H9 (cell line): ENCODE results near the gene PTPRN2. TPM values are rescaled to one million over a fixed set of nuclear protein-coding genes. Genes with fewer than 3 reads are reported as not detected.

ENCODE experiments used
- DNase-seq: peaks from one replicate; pipeline ENCODE4 v3.0.0-alpha.2; 2017
- H2AFZ ChIP-seq: one replicate; pipeline ENCODE4 v1.6.1; 2013; ENCODE audit warnings: mild to moderate bottlenecking, low read length, control low read depth, moderate library complexity
- H2AK5ac ChIP-seq: 2 replicates; pipeline ENCODE4 v1.6.1; 2013; ENCODE audit warnings: low read length, control low read depth, mixed read lengths; ENCODE audit not compliant: insufficient read length
- H2BK120ac ChIP-seq: one replicate; pipeline ENCODE4 v1.6.1; 2013; ENCODE audit warnings: low read depth, mild to moderate bottlenecking, low read length, control low read depth, inconsistent platforms; ENCODE audit not compliant: poor library complexity, severe bottlenecking
- H2BK12ac ChIP-seq: 2 replicates; pipeline ENCODE4 v1.6.1; 2013; ENCODE audit warnings: low read length, control low read depth, mixed read lengths, low read depth; ENCODE audit not compliant: insufficient read length
- H2BK15ac ChIP-seq: 2 replicates; pipeline ENCODE4 v1.6.1; 2013; ENCODE audit warnings: low read depth, low read length, control low read depth
- H2BK20ac ChIP-seq: one replicate; pipeline ENCODE4 v1.6.1; 2013; ENCODE audit warnings: low read depth, mild to moderate bottlenecking, low read length, control low read depth, inconsistent platforms; ENCODE audit not compliant: poor library complexity, severe bottlenecking
- H2BK5ac ChIP-seq: 2 replicates; pipeline ENCODE4 v1.6.1; 2013; ENCODE audit warnings: low read length, control low read depth, mixed read lengths; ENCODE audit not compliant: insufficient read length
- H3K14ac ChIP-seq: 2 replicates; pipeline ENCODE4 v1.6.1; 2013; ENCODE audit warnings: low read length, control low read depth; ENCODE audit not compliant: insufficient read depth
- H3K18ac ChIP-seq: 2 replicates; pipeline ENCODE4 v1.6.1; 2013; ENCODE audit warnings: low read depth, mild to moderate bottlenecking, mixed read lengths, low read length, control low read depth; ENCODE audit not compliant: insufficient read length
- H3K23ac ChIP-seq: 2 replicates; pipeline ENCODE4 v1.6.1; 2013; ENCODE audit warnings: low read length, control low read depth, mixed read lengths, low read depth; ENCODE audit not compliant: insufficient read length
- H3K23me2 ChIP-seq: 2 replicates; pipeline ENCODE4 v1.6.1; 2013; ENCODE audit warnings: low read depth, mild to moderate bottlenecking, mixed read lengths, low read length, control low read depth; ENCODE audit not compliant: insufficient read length, poor library complexity, severe bottlenecking
- H3K27ac ChIP-seq: 2 replicates; pipeline ENCODE4 v1.5.1; 2013; ENCODE audit warnings: low read length, control low read depth, mixed read lengths, low read depth; ENCODE audit not compliant: insufficient read length
- H3K27me3 ChIP-seq: 2 replicates; pipeline ENCODE4 v1.6.1; 2013; ENCODE audit warnings: low read length, control low read depth, inconsistent platforms; ENCODE audit not compliant: insufficient read depth
- H3K4ac ChIP-seq: 2 replicates; pipeline ENCODE4 v1.6.1; 2013; ENCODE audit warnings: low read depth, mild to moderate bottlenecking, control low read depth, inconsistent platforms, low read length, moderate library complexity
- H3K4me1 ChIP-seq: 2 replicates; pipeline ENCODE4 v1.6.1; 2013; ENCODE audit warnings: low read length, control low read depth, inconsistent platforms; ENCODE audit not compliant: insufficient read depth
- H3K4me2 ChIP-seq: 2 replicates; pipeline ENCODE4 v1.6.1; 2013; ENCODE audit warnings: low read length, control low read depth, mixed read lengths; ENCODE audit not compliant: insufficient read length, insufficient read depth
- H3K56ac ChIP-seq: 2 replicates; pipeline ENCODE4 v1.6.1; 2013; ENCODE audit warnings: low read depth, mild to moderate bottlenecking, mixed read lengths, low read length, control low read depth; ENCODE audit not compliant: insufficient read length
- H3K79me1 ChIP-seq: 2 replicates; pipeline ENCODE4 v1.6.1; 2013; ENCODE audit warnings: low read depth, mild to moderate bottlenecking, moderate library complexity, low read length, control low read depth, inconsistent platforms; ENCODE audit not compliant: insufficient read depth, poor library complexity, severe bottlenecking
- H3K79me2 ChIP-seq: 2 replicates; pipeline ENCODE4 v1.6.1; 2013; ENCODE audit warnings: low read length, control low read depth, inconsistent platforms; ENCODE audit not compliant: insufficient read depth
- H3K9ac ChIP-seq: 2 replicates; pipeline ENCODE4 v1.6.1; 2013; ENCODE audit warnings: low read length, control low read depth, mixed read lengths; ENCODE audit not compliant: insufficient read length; ENCODE audit errors: extremely low read depth
- H3K9me3 ChIP-seq: one replicate; pipeline ENCODE4 v1.6.1; 2013; ENCODE audit warnings: low read depth, low read length, inconsistent platforms; ENCODE audit not compliant: control insufficient read depth
- H3T11ph ChIP-seq: one replicate; pipeline ENCODE4 v1.6.1; 2013; ENCODE audit warnings: mild to moderate bottlenecking, low read length, control low read depth, inconsistent platforms
- H4K20me1 ChIP-seq: one replicate; pipeline ENCODE4 v1.6.1; 2013; ENCODE audit not compliant: control insufficient read depth, insufficient read length, insufficient read depth
- H4K5ac ChIP-seq: 2 replicates; pipeline ENCODE4 v1.6.1; 2013; ENCODE audit warnings: low read depth, mild to moderate bottlenecking, mixed read lengths, low read length, control low read depth; ENCODE audit not compliant: insufficient read length
- H4K8ac ChIP-seq: replicated peaks from 2 replicates; pipeline ENCODE4 v1.6.1; 2013; ENCODE audit warnings: low read length, control low read depth, mixed read lengths, low read depth; ENCODE audit not compliant: insufficient read length
- H4K91ac ChIP-seq: 2 replicates; pipeline ENCODE4 v1.6.1; 2013; ENCODE audit warnings: low read depth, mild to moderate bottlenecking, moderate library complexity, mixed read lengths, low read length, control low read depth; ENCODE audit not compliant: insufficient read length
- H3K27ac Mint-ChIP-seq, 3 experiments: 2 replicates in 2 of 3; 3 replicates in 1 of 3; pipeline ENCODE4 v1.8.0; 2020 to 2021; ENCODE audit warnings: mixed read lengths in 3 of 3, mild to moderate bottlenecking in 1 of 3, moderate library complexity in 1 of 3
- H3K27me3 Mint-ChIP-seq: 2 replicates; pipeline ENCODE4 v1.8.0; 2021; ENCODE audit warnings: low read depth, mild to moderate bottlenecking, moderate library complexity, mixed read lengths
- H3K36me3 Mint-ChIP-seq, 3 experiments: 2 replicates in 2 of 3; 3 replicates in 1 of 3; pipeline ENCODE4 v1.8.0; 2020 to 2021; ENCODE audit warnings: low read depth in 3 of 3, mixed read lengths in 3 of 3; ENCODE audit not compliant: insufficient read depth in 1 of 3
- H3K4me1 Mint-ChIP-seq, 2 experiments: 2 replicates each; pipeline ENCODE4 v1.8.0; 2020; ENCODE audit warnings: mixed read lengths in 2 of 2
- H3K4me3 Mint-ChIP-seq, 2 experiments: 2 replicates in 1 of 2; 3 replicates in 1 of 2; pipeline ENCODE4 v1.8.0; 2020 to 2021; ENCODE audit warnings: mild to moderate bottlenecking in 2 of 2, mixed read lengths in 2 of 2, moderate library complexity in 1 of 2
- H3K9me3 Mint-ChIP-seq, 2 experiments: 2 replicates in 1 of 2; 3 replicates in 1 of 2; pipeline ENCODE4 v1.8.0; 2020; ENCODE audit warnings: mild to moderate bottlenecking in 2 of 2, mixed read lengths in 2 of 2, moderate library complexity in 1 of 2
- WGBS: extraction: QIAGEN DNeasy Blood & Tissue Kit; methylation state at CpG from one replicate; pipeline ENCODE4 v1.1.7; 2013; ENCODE audit warnings: missing lambda C conversion rate, low lambda C conversion rate, mixed read lengths; ENCODE audit not compliant: insufficient read length; ENCODE audit errors: extremely low coverage; 5-methylcytosine and 5-hydroxymethylcytosine counted together
- total RNA-seq: library from RNA; stranded (reverse); gene quantifications from 2 replicates; pipeline ENCODE4 v1.2.1, GENCODE V29; 2021
- TF ChIP-seq, protein P1 (sequence below): fragments of 200-600 bp; sonication (generic); conservative IDR thresholded peaks from 3 replicates; pipeline ENCODE4 v1.8.0; 2021; ENCODE audit warnings: antibody characterized with exemption, mild to moderate bottlenecking

The PTPRN2 gene
- total RNA-seq, 1 experiment from 2014 or later = 5.2 TPM

DNA sequence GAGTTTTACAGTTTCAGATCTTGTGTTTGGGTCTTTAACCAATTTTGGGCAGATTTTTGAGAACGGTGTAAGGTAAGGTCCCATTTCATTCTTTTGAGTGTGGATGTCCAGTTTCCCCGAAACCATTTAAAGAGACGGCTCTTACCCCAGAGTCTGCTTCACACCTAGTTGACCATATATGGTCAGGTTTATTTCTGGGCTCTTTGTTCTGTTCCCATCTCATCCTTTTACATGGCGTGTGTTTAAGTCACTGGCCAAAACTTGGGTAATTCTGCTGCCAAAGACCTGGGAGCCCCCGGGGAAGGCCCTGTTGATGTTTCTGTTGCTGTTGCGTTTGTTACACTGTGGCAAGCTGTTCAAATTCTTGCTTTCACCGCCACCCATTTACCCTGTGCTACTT is 120.1 kb downstream of the PTPRN2 start:
- Histone ChIP-seq H4K8ac (no peak overlapping the region), H3K79me2 (no peaks in the 10 kb centered on the region), H3K18ac (peak overlapping the region; percentile 90), H2BK15ac (no peak overlapping the region), H2AK5ac (no peak overlapping the region), H2BK5ac (peak overlapping the region; percentile 41), H4K91ac (no peak overlapping the region), H3K9me3 (no peaks in the 10 kb centered on the region), H3K27ac (peak overlapping the region; percentile 72), H3K27me3 (no peaks in the 10 kb centered on the region), H3K4me1 (peaks cover 19% of the 10 kb centered on the region; the same call in 1 of the 2 replicates), H3K14ac (peak overlapping the region; percentile 79; the same call in 1 of the 2 replicates), H3K23me2 (no peaks in the 10 kb centered on the region), H4K5ac (no peak overlapping the region), H3K4ac (no peak overlapping the region), H2BK120ac (peak overlapping the region; percentile 50), H2AFZ (no peak overlapping the region), H3K4me2 (no peak overlapping the region), H2BK12ac (no peak overlapping the region), H2BK20ac (peak overlapping the region; percentile 49), H4K20me1 (no peaks in the 10 kb centered on the region), H3T11ph (peak overlapping the region; percentile 95), H3K79me1 (no peaks in the 10 kb centered on the region), H3K23ac (no peak overlapping the region), H3K56ac (no peak overlapping the region), H3K9ac (no peak overlapping the region)
- Mint-ChIP-seq H3K9me3 (peaks cover 6 to 9% of the 10 kb centered on the region in 2 experiments; a peak in 3 of 5 replicates), H3K27me3 (peaks cover 2% of the 10 kb centered on the region; the same call in 1 of the 2 replicates), H3K4me1 (peaks cover 47 to 48% of the 10 kb centered on the region in 2 experiments), H3K27ac (peak overlapping the region; percentile 10 to 97 (median 90); a peak in 5 of 7 replicates), H3K36me3 (peaks cover 0 to 9% (median 3%) of the 10 kb centered on the region in 3 experiments; a peak in 1 of 7 replicates), H3K4me3 (no peak overlapping the region; a peak in 1 of 5 replicates)
- no peak for DNase-seq
- TF ChIP-seq, protein P1, sequence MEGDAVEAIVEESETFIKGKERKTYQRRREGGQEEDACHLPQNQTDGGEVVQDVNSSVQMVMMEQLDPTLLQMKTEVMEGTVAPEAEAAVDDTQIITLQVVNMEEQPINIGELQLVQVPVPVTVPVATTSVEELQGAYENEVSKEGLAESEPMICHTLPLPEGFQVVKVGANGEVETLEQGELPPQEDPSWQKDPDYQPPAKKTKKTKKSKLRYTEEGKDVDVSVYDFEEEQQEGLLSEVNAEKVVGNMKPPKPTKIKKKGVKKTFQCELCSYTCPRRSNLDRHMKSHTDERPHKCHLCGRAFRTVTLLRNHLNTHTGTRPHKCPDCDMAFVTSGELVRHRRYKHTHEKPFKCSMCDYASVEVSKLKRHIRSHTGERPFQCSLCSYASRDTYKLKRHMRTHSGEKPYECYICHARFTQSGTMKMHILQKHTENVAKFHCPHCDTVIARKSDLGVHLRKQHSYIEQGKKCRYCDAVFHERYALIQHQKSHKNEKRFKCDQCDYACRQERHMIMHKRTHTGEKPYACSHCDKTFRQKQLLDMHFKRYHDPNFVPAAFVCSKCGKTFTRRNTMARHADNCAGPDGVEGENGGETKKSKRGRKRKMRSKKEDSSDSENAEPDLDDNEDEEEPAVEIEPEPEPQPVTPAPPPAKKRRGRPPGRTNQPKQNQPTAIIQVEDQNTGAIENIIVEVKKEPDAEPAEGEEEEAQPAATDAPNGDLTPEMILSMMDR = no peak
- WGBS = no CpG with 5 or more reads among the region's 7 CpGs
